ENCODE results near the gene FHIT.
A peak's percentile ranks its signal among the peaks of the same experiment; 100 is the strongest.

The FHIT gene

DNA sequence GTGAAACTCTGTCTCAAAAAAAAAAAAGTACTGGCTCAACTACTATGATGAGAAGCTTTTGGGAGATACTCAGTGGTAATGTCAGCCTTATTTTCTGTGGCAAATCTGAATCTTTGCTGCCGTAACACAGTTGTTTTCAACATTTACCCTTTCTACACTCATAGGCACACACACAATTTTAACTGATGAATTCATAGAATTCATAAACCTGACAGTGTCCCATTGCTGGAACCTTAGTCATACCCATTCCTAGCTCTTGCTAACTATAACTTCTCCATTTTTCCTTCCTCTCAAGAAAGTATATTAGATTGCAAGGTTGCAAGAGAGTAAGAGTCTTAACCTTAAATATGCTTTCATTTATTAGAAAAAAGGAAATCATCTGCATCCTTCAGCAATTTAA, 496.6 kb downstream of the FHIT start:
- DNase-seq = no peak

- no peak for DNase-seq
These were observed 498.4 kb downstream of the FHIT start for GRCh38 chr3:60752809-60753208.

- no peak for DNase-seq
These were observed 504.4 kb downstream of the FHIT start for GRCh38 chr3:60746695-60747416.

DNA sequence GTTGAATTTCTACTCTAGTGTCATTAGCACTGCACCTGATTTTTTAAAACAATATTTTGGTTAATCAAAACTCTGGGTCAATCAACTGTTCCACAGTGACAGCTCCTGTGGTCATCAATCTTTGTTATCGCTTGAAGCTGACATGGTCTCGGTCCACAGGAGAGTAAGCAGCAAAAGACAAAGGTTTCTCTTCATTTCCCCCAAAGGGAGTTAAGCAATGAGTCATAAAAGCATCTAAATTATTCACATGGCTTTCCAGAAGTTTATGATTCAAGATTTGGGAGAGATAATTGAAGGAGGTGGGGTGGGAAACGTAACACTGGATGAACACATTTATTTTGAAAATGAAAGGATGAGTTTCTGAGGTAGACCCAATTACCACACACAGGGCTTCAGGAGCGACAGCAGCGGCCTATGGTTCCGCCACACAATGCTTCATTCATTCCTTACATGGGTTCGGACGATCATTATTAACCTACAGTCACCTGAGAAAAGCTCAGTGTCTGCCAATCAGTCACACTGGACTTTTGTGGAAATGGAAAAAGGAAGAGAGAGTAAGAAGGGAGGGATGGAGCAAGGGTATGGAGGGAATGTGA, 505.1 kb downstream of the FHIT start:
- no peak for DNase-seq

DNA sequence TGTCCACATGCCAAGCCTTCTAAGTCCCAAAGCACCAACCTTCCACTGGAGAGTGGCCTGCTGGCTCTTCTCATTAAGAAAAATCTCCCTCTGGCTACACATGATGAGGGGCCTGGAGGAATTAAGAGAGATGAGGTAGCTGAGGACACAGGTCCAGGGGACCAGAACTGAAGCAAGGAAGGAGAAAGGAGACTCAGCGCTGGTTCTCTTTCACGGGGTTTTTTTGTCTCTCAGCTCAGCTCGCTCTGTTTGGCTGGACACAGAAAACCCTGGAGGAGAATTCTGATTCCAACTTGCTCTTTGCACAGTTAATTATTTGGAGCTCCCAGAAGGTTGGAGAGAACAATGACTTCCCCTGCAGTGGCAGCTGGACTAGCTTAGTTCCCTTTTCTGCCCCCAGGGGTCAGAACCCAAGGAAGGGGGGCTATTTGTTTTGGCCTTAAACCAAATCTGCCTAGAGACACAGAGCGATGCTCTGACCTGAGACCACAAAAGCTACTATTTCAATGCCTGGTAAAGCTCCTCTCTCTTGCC, 507.6 kb downstream of the FHIT start:
- DNase-seq = peak; percentile 19

- no peak for DNase-seq
These were observed 508.6 kb downstream of the FHIT start for GRCh38 chr3:60742606-60743145.

- DNase-seq = no peak
These were observed 513.4 kb downstream of the FHIT start for GRCh38 chr3:60737633-60738399.

DNA sequence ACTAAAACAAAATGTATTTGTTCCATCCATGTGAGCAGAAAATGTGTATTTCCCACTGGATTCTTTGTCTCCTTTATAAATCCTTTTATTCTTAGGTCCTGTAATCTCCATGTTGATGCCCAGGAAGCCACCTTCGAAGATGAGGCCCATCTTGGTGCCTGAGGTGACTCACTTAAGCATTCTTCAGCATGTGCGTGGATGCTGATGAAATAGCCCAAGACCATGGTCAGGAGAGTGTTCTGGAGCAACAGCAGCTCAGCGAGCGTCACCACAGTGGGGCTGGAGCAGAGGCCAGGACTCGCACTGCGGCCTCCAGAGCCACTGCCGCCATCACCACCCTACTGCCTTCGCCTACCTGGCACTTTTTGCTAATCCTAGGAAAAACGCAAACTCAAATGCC, 520.9 kb downstream of the FHIT start:
- no peak for DNase-seq

- no peak for DNase-seq
These were observed 522.2 kb downstream of the FHIT start for GRCh38 chr3:60729056-60729455.

DNA sequence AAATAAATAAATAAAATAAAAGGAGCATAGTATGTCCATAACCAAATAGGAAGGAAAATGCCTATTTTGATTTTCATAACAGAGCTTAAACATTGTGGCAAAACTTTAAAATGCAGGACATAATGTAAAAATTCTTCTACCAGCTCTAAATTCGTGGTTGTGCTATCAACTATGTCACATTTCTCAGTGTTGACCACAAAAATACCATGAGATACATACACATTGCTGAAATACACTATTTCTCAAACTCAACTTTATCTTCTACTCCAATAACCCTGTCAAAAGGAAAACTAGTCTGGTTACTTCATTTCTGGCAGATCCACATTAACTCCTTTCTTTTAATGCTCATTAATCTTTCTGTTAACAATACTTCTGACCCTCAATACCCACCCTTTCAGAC, 523.2 kb downstream of the FHIT start:
- DNase-seq = no peak

GRCh38 chr3:60720736-60721135, 530.5 kb downstream of the FHIT start:
- DNase-seq = no peak

GRCh38 chr3:60716573-60716972, 534.7 kb downstream of the FHIT start:
- no peak for DNase-seq

DNA sequence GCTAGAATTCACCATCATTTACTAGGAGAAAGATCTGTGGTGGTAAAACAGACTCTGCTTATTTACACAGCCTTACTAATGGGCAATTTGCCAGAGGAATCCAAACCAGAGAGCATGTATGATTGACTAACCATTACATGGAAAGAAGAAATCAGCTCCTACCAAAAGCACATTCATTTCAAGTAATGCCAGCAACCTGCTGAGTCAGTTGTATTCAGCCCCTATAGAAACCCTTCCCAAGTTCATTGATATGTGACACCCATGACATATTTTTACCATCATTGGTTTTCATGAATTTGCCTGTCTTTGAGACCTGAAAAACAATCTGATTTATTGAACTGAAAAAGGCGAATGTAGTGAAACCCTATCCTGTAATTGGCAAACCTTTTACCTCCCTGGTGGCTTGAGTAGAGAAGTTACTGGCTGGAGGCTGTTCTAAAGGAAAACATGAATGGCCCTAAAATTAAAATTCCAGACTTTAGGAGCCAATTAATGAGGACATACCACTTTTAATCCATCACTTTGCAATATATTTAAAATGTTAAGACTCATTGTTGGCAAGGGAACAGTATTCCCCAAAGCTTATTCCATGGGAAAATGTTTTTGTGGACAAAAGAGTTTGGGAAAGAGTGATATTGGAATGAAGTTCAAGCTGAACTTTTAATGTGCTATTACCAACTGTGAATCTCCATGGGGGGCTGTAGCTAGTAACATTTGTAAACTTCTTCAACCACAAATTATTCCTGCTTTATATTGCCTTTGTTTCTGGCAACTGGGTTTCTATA, 542.9 kb downstream of the FHIT start:
- no peak for DNase-seq

DNA sequence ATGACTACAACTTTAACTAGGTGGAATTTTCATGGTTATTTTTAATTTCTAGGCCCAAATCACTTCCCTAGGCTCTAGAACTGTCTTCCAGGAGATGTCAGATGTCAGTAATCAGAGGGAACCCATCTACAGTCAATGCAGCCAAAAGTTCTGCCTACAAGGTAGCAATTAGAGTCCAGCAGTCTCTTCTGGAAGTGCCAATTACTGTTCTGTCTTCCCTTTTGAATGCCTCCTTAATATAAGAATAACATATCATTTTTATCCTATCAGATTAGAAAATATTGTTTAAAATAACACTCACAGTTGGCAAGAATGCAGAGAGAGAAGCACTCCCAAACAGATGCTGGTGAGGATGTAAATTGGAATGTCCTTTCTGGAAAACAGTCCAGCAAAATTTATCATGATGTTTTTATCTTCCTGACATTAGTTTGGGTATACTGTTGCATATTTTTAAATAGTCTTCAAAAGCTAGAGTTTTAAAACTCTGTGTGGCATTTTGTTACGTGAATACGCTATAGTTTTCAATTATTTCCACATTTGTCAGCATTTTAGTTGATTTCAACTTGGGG, 543.7 kb downstream of the FHIT start:
- DNase-seq = no peak

DNA sequence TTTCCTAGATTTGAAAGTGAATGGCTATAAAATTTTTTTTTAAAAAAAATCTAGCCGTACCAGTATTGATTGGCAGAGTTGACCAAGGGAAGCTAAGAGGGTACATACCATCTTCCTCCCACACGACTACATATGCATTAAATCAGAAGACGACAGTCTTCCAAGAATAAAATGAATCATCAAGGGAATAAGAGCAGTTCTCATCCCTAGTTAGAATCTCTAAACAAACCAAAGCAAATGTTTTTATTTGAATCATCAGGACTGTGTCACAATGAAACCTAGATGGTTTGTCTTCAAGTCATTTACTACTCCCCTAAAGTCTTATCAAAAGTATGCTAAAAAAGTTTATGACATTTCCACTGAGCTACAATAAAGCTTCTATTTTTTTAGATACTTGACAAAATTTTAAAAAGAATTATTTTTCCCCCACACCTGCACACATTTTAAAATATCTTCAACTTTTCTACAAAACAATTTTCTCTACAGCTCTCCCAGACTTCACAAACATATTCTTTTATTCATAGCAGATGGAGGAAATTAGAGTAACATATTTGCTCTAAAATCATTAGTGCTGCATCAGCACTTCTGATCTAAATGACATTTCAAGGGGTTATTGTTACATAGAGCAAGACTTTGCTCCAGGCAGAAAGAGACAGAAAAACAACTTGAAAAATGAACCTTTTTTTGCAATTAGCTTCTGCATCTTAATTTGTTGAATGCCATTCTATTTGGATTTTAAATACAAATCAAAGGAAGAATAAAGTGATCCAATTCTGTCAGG, 547.1 kb downstream of the FHIT start:
- DNase-seq = no peak

DNA sequence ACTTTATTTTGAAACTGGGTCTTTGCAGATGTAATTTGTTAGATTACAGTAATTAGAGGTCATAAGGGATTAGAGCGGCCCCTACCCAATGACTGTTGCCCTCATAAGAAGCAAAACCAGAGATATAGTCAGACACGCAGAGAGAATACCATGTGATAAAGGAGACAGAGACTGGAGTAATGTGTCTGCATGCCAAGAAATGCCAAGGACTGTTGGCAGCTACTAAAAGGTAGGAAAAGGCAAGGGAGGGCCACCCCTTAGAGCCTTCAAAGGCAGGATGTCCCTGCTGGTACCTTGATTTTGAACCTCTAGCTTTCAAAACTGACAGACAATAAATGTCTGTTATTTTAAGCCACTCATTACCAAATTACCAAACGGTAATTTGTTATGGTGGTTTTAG, 548.2 kb downstream of the FHIT start:
- DNase-seq = no peak

- DNase-seq = no peak
These were observed 553.1 kb downstream of the FHIT start for GRCh38 chr3:60698117-60698516.

DNA sequence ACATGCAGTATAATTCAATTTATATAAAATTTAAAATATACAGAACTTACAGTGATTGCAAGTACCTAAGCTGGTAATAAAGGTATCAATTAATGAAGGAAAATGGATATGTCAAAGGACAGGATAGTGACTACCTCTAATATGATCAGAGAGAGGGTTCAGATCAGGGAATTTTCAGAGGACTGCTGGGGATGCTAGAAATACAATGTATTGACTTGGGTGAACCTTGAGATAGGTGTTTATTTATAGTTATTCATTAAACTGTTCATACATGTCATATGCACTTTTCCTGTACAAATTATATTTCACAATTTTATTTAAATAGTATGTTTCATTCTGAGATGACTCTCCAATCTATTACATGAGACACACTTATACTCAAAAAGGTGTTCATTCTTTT, 554.1 kb downstream of the FHIT start:
- DNase-seq = no peak

GRCh38 chr3:60696428-60697125, 554.7 kb downstream of the FHIT start:
- DNase-seq = no peak

DNA sequence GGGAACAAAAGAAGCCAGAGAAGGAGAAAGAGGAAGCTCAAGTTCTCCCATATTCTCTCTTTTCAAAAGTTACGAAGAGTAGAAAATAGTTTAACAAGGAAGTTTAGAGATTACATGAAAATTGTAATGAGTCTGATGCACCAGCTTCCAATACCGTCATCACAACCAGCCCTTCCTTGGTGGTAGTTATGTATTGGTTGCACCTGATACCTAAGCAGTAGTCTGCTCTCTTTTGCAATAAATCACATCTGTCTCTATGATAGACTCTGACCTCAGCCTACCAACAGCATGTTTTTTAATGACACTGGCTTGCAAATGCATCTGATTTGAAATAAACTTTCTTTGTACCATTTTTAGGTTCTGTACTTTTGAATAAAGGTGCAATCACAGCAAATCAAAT, 575.8 kb downstream of the FHIT start:
- no peak for DNase-seq

DNA sequence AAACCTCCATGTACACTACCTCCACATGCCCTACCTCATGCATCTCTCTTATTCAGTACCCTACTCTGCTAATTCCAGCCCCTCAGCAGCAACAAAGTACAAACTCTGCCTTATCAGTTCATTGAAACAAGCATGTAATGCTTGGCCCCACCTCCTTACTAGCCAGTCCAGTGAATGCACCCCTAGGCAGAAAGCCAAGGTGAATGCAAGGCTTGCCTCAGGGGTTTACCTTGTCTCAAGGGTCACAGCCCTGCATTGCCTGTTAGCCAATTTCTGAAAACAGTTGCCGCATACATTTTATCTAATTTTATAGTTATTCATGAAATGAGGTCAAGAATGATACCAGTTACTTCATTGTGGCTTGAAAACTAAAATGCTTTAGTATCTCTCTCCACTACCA, 576.4 kb downstream of the FHIT start:
- no peak for DNase-seq
